ENCODE data around the gene TNS3. TPM values are rescaled to one million over a fixed set of nuclear protein-coding genes. Genes with fewer than 3 reads are reported as not detected.

The TNS3 gene
- total and polyA plus RNA-seq, 4 donors, result 40.5 to 140 (median 86.7) TPM

- ATAC-seq (ENCODE audit: low FRiP score) (no peak), DNase-seq (no peak)
- WGBS, 2 donors, result 75 to 79% methylated on average over 2 of the region's 2 CpGs
- H3K4me3 ChIP-seq (ENCODE audit: low read length in 2 of 2), result no peak overlapping the region
- H3K9me3 ChIP-seq (ENCODE audit: control insufficient read depth, low read length), result no peaks in the 10 kb centered on the region
- H3K27me3 ChIP-seq (ENCODE audit: control insufficient read depth in 1 of 2, insufficient read depth in 2 of 2, low read length in 1 of 2), result no peaks in the 10 kb centered on the region
- intact Hi-C loops (cut with DNase I), result no loop called here
- peaks cover 0 to 1% of the 10 kb centered on the region in 2 donors for H3K36me3 ChIP-seq (ENCODE audit: control insufficient read depth in 1 of 2, insufficient read depth in 2 of 2, low read length in 1 of 2)
- no peaks in the 10 kb centered on the region for H3K4me1 ChIP-seq (ENCODE audit: control insufficient read depth in 1 of 2, insufficient read depth in 2 of 2, low read length in 2 of 2)
- no peak overlapping the region for H3K27ac ChIP-seq (ENCODE audit: low read depth in 1 of 2, low read length in 2 of 2)
These were observed 148.4 kb downstream of the TNS3 start for GRCh38 chr7:47433564-47433895.

- peak in 1 of 2 donors; percentile 76 for DNase-seq
- intact Hi-C loops (cut with DNase I), result no loop called here
- Histone ChIP-seq H3K4me1 (ENCODE audit: control insufficient read depth in 1 of 2, insufficient read depth in 2 of 2, low read length in 2 of 2) (no peaks in the 10 kb centered on the region), H3K4me3 (ENCODE audit: low read length in 2 of 2) (no peak overlapping the region), H3K27ac (ENCODE audit: low read depth in 1 of 2, low read length in 2 of 2) (no peak overlapping the region), H3K27me3 (ENCODE audit: control insufficient read depth in 1 of 2, insufficient read depth in 2 of 2, low read length in 1 of 2) (no peaks in the 10 kb centered on the region), H3K9me3 (ENCODE audit: control insufficient read depth, low read length) (no peaks in the 10 kb centered on the region), H3K36me3 (ENCODE audit: control insufficient read depth in 1 of 2, insufficient read depth in 2 of 2, low read length in 1 of 2) (peaks cover 0 to 1% of the 10 kb centered on the region in 2 donors)
- 60 to 62% methylated on average over 17 of the region's 17 CpGs for WGBS, 2 donors
- peak; percentile 60 for ATAC-seq (ENCODE audit: low FRiP score)
These were observed 149.0 kb downstream of the TNS3 start for GRCh38 chr7:47432671-47433563.

GRCh38 chr7:47430422-47430821 lies 151.5 kb downstream of the TNS3 start:
- ATAC-seq (ENCODE audit: low FRiP score) (no peak), DNase-seq (no peak)
- Histone ChIP-seq H3K4me3 (ENCODE audit: low read length in 2 of 2) (no peak overlapping the region), H3K36me3 (ENCODE audit: control insufficient read depth in 1 of 2, insufficient read depth in 2 of 2, low read length in 1 of 2) (no peaks in the 10 kb centered on the region), H3K27me3 (ENCODE audit: control insufficient read depth in 1 of 2, insufficient read depth in 2 of 2, low read length in 1 of 2) (no peaks in the 10 kb centered on the region), H3K27ac (ENCODE audit: low read depth in 1 of 2, low read length in 2 of 2) (no peak overlapping the region), H3K9me3 (ENCODE audit: control insufficient read depth, low read length) (no peaks in the 10 kb centered on the region), H3K4me1 (ENCODE audit: control insufficient read depth in 1 of 2, insufficient read depth in 2 of 2, low read length in 2 of 2) (no peaks in the 10 kb centered on the region)
- intact Hi-C loops (cut with DNase I), result no loop called here
- WGBS, 2 donors, result 76 to 86% methylated on average over 6 of the region's 6 CpGs

- H3K9me3 ChIP-seq (ENCODE audit: control insufficient read depth, low read length), result no peaks in the 10 kb centered on the region
- no peak for ATAC-seq (ENCODE audit: low FRiP score)
- intact Hi-C loops (cut with DNase I), result no loop called here
- no peak overlapping the region for H3K27ac ChIP-seq (ENCODE audit: low read depth in 1 of 2, low read length in 2 of 2)
- H3K27me3 ChIP-seq (ENCODE audit: control insufficient read depth in 1 of 2, insufficient read depth in 2 of 2, low read length in 1 of 2), result no peaks in the 10 kb centered on the region
- DNase-seq, result no peak
- no peaks in the 10 kb centered on the region for H3K4me1 ChIP-seq (ENCODE audit: control insufficient read depth in 1 of 2, insufficient read depth in 2 of 2, low read length in 2 of 2)
- no peak overlapping the region for H3K4me3 ChIP-seq (ENCODE audit: low read length in 2 of 2)
- H3K36me3 ChIP-seq (ENCODE audit: control insufficient read depth in 1 of 2, insufficient read depth in 2 of 2, low read length in 1 of 2), result peaks cover 0 to 1% of the 10 kb centered on the region in 2 donors
- WGBS, 2 donors, result 95% methylated on average over 10 of the region's 10 CpGs
These were observed 153.0 kb downstream of the TNS3 start for GRCh38 chr7:47428768-47429472.

- ATAC-seq (ENCODE audit: low FRiP score) (no peak), DNase-seq (no peak)
- H3K27ac ChIP-seq (ENCODE audit: low read depth in 1 of 2, low read length in 2 of 2), result no peak overlapping the region
- H3K4me1 ChIP-seq (ENCODE audit: control insufficient read depth in 1 of 2, insufficient read depth in 2 of 2, low read length in 2 of 2), result no peaks in the 10 kb centered on the region
- WGBS, 2 donors, result 82 to 87% methylated on average over 12 of the region's 12 CpGs
- no peaks in the 10 kb centered on the region for H3K27me3 ChIP-seq (ENCODE audit: control insufficient read depth in 1 of 2, insufficient read depth in 2 of 2, low read length in 1 of 2)
- H3K4me3 ChIP-seq (ENCODE audit: low read length in 2 of 2), result no peak overlapping the region
- peaks cover 0 to 4% of the 10 kb centered on the region in 2 donors for H3K36me3 ChIP-seq (ENCODE audit: control insufficient read depth in 1 of 2, insufficient read depth in 2 of 2, low read length in 1 of 2)
- intact Hi-C loops (cut with DNase I), result no loop called here
- no peaks in the 10 kb centered on the region for H3K9me3 ChIP-seq (ENCODE audit: control insufficient read depth, low read length)
These were observed 153.7 kb downstream of the TNS3 start for GRCh38 chr7:47428052-47428767.

- intact Hi-C loops (cut with DNase I), result no loop called here
- no peaks in the 10 kb centered on the region for H3K9me3 ChIP-seq (ENCODE audit: control insufficient read depth, low read length)
- H3K36me3 ChIP-seq (ENCODE audit: control insufficient read depth in 1 of 2, insufficient read depth in 2 of 2, low read length in 1 of 2), result peaks cover 0 to 4% of the 10 kb centered on the region in 2 donors
- H3K4me1 ChIP-seq (ENCODE audit: control insufficient read depth in 1 of 2, insufficient read depth in 2 of 2, low read length in 2 of 2), result no peaks in the 10 kb centered on the region
- H3K4me3 ChIP-seq (ENCODE audit: low read length in 2 of 2), result no peak overlapping the region
- DNase-seq (no peak), ATAC-seq (ENCODE audit: low FRiP score) (no peak)
- no peak overlapping the region for H3K27ac ChIP-seq (ENCODE audit: low read depth in 1 of 2, low read length in 2 of 2)
- 14 to 22% methylated on average over 6 of the region's 6 CpGs for WGBS, 2 donors
- H3K27me3 ChIP-seq (ENCODE audit: control insufficient read depth in 1 of 2, insufficient read depth in 2 of 2, low read length in 1 of 2), result no peaks in the 10 kb centered on the region
These were observed 154.8 kb downstream of the TNS3 start for GRCh38 chr7:47427051-47427643.

- intact Hi-C loops (cut with DNase I), result loop anchor here in 1 of 2 donors (5.0 kb wide), 1 partner anchor 87 kb away; no protein-coding TSS in a partner anchor
These were observed 157.4 kb downstream of the TNS3 start for GRCh38 chr7:47424523-47424922.

GRCh38 chr7:47423196-47423595 lies 158.7 kb downstream of the TNS3 start:
- Histone ChIP-seq H3K4me1 (ENCODE audit: control insufficient read depth in 1 of 2, insufficient read depth in 2 of 2, low read length in 2 of 2) (no peaks in the 10 kb centered on the region), H3K27me3 (ENCODE audit: control insufficient read depth in 1 of 2, insufficient read depth in 2 of 2, low read length in 1 of 2) (no peaks in the 10 kb centered on the region), H3K4me3 (ENCODE audit: low read length in 2 of 2) (no peak overlapping the region), H3K27ac (ENCODE audit: low read depth in 1 of 2, low read length in 2 of 2) (peak overlapping the region in 1 of 2 donors; percentile 23), H3K9me3 (ENCODE audit: control insufficient read depth, low read length) (no peaks in the 10 kb centered on the region), H3K36me3 (ENCODE audit: control insufficient read depth in 1 of 2, insufficient read depth in 2 of 2, low read length in 1 of 2) (peaks cover 0 to 4% of the 10 kb centered on the region in 2 donors)
- 71 to 73% methylated on average over 3 of the region's 3 CpGs for WGBS, 2 donors
- no peak for DNase-seq
- ATAC-seq (ENCODE audit: low FRiP score), result no peak
- intact Hi-C loops (cut with DNase I), result loop anchor here in 1 of 2 donors (5.0 kb wide), 1 partner anchor 86 kb away; no protein-coding TSS in a partner anchor

More at GRCh38 chr7:47424523-47424922, 157.4 kb downstream of the TNS3 start:
- no peaks in the 10 kb centered on the region for H3K27me3 ChIP-seq (ENCODE audit: control insufficient read depth in 1 of 2, insufficient read depth in 2 of 2, low read length in 1 of 2)
- H3K36me3 ChIP-seq (ENCODE audit: control insufficient read depth in 1 of 2, insufficient read depth in 2 of 2, low read length in 1 of 2), result peaks cover 0 to 4% of the 10 kb centered on the region in 2 donors
- H3K9me3 ChIP-seq (ENCODE audit: control insufficient read depth, low read length), result no peaks in the 10 kb centered on the region
- ATAC-seq (ENCODE audit: low FRiP score) (no peak), DNase-seq (no peak)
- 69 to 87% methylated on average over 4 of the region's 4 CpGs for WGBS, 2 donors
- no peak overlapping the region for H3K4me3 ChIP-seq (ENCODE audit: low read length in 2 of 2)
- no peaks in the 10 kb centered on the region for H3K4me1 ChIP-seq (ENCODE audit: control insufficient read depth in 1 of 2, insufficient read depth in 2 of 2, low read length in 2 of 2)
- no peak overlapping the region for H3K27ac ChIP-seq (ENCODE audit: low read depth in 1 of 2, low read length in 2 of 2)

Measured in aorta (tissue), 5 donors.